Spleen (tissue), 11 donors: Measurements from ENCODE around the gene COL4A1. TPM values are rescaled to one million over a fixed set of nuclear protein-coding genes. Genes with fewer than 3 reads are reported as not detected.

Experiments
- DNase-seq: peaks from one replicate; pipeline ENCODE4 v3.0.0-alpha.2; 2020
- H3K27ac ChIP-seq, 8 donors: fragments of 200-600 bp; sonication (generic) in 7 of 8; 1 replicate in 4 of 8; 2 replicates in 4 of 8; pipeline versions ENCODE4 v1.5.0 to v1.8.0; 2016 to 2021; ENCODE audit warnings: inconsistent platforms in 4 of 8, mild to moderate bottlenecking in 4 of 8, moderate library complexity in 1 of 8
- H3K27me3 ChIP-seq, 7 donors: fragments of 200-600 bp; sonication (generic) in 6 of 7; replicated peaks in 1 of 7; 1 replicate in 4 of 7; 2 replicates in 3 of 7; pipeline versions ENCODE4 v1.5.0 to v1.8.0; 2016 to 2021; ENCODE audit warnings: inconsistent platforms in 3 of 7, mild to moderate bottlenecking in 1 of 7
- H3K36me3 ChIP-seq, 6 donors: fragments of 200-600 bp; sonication (generic) in 5 of 6; 1 replicate in 4 of 6; 2 replicates in 2 of 6; pipeline versions ENCODE4 v1.5.0 to v1.8.0; 2016 to 2021; ENCODE audit warnings: inconsistent platforms in 2 of 6
- H3K4me1 ChIP-seq, 6 donors: fragments of 200-600 bp; sonication (generic) in 5 of 6; 1 replicate in 3 of 6; 2 replicates in 3 of 6; pipeline versions ENCODE4 v1.5.0 to v1.8.0; 2016 to 2021; ENCODE audit warnings: inconsistent platforms in 3 of 6
- H3K4me3 ChIP-seq, 8 donors: fragments of 200-600 bp; sonication (generic) in 7 of 8; 1 replicate in 4 of 8; 2 replicates in 4 of 8; pipeline versions ENCODE4 v1.5.0 to v1.8.0; 2016 to 2021; ENCODE audit warnings: inconsistent platforms in 4 of 8, mild to moderate bottlenecking in 4 of 8, moderate library complexity in 2 of 8
- H3K9me3 ChIP-seq, 8 donors: fragments of 200-600 bp; sonication (generic) in 7 of 8; 1 replicate in 4 of 8; 2 replicates in 4 of 8; pipeline versions ENCODE4 v1.5.0 to v1.8.0; 2016 to 2021; ENCODE audit warnings: inconsistent platforms in 4 of 8
- POLR2A ChIP-seq, 3 donors: fragments of 450-650 bp; IDR thresholded peaks; one replicate each; pipeline ENCODE4 v1.5.1; 2017; ENCODE audit warnings: antibody characterized with exemption in 3 of 3, mild to moderate bottlenecking in 1 of 3
- POLR2AphosphoS5 ChIP-seq, 3 donors: sonication (generic); formaldehyde crosslinking; IDR thresholded peaks; one replicate each; pipeline ENCODE4 v1.5.1; 2017; ENCODE audit warnings: antibody characterized with exemption in 3 of 3
- WGBS, 5 donors: extraction: QIAGEN DNeasy Blood & Tissue Kit in 3 of 5; methylation state at CpG; one replicate each; pipeline versions ENCODE4 v1.1.5 to v1.1.7; 2013 to 2018; 5-methylcytosine and 5-hydroxymethylcytosine counted together
- intact Hi-C: fragments of 100-400 bp; cut with DNase I; formaldehyde crosslinking; loops from one replicate; pipeline ENCODE4 v1.15.0; 2023; ENCODE audit warnings: low total_unique reads
- polyA plus RNA-seq, 3 donors: library from polyadenylated mRNA; stranded (reverse); fragments of 200-250 nt; gene quantifications; one replicate each; pipeline ENCODE4 v1.2.1, GENCODE V29; 2013
- total RNA-seq, 7 donors: library from RNA; depleted of rRNA in 3 of 7; stranded (reverse); fragments of >200 nt in 3 of 7; fragmentation: NEBNext Ultra II Directional in 4 of 7; extraction: Animal tissue kit (Norgen Biotek cat#: 25700) in 4 of 7; gene quantifications; one replicate each; pipeline versions ENCODE4 v1.1.0 to v1.2.1, GENCODE V29; 2016 to 2021
- TF ChIP-seq, protein P1 (sequence below), 11 experiments: fragments of 200-600 bp in 7 of 11; fragments of 450-650 bp in 4 of 11; sonication (generic) in 4 of 11; IDR thresholded peaks in 8 of 11; conservative IDR thresholded peaks in 3 of 11; 1 replicate in 7 of 11; 2 replicates in 4 of 11; pipeline versions ENCODE4 v1.4.0 to v1.8.0; 2016 to 2021; ENCODE audit warnings: antibody characterized with exemption in 11 of 11, inconsistent platforms in 4 of 11, mild to moderate bottlenecking in 1 of 11
- donor health status: healthy with polysubstance abuse.
- donor health status: DM: no; HTN: no; CAD: no; lungs with moderate emphysema.
- donor health status: DM: no; HTN: no; CAD: no.
- donor health status: Bipolar disorder and iron deficiency.
- donor health status: healthy.
- donor health status: DM: no; HTN: no; CAD: no.
- donor health status: DM: yes; HTN: yes; CAD: no.

COL4A1 gene
- total and polyA plus RNA-seq, 10 donors = 37.9 to 959 (median 340) TPM

DNA sequence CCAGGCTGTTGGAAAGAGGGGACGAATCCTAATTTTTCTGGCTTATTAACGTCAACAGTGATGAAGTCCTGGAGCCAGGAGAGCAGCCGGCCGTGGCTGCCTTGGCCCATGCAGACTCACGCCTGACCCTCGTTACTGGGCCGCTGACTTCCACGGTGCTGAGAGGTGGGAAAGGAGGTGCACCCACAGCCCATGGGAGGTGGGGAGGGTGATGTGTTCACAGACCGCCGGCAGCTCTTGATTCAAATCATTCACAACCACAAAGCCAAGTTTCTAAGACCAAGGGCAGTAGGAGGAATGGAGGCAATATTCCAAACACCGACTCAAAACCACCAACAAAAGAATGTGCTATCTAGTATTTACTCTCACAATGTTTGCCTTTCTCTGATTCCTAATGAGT, 24.4 kb upstream of the COL4A1 start:
- peak overlapping the region in 4 of 8 donors; percentile 41 to 62 (median 58) for H3K27ac ChIP-seq
- peaks cover 0 to 16% (median 5%) of the 10 kb centered on the region in 6 donors for H3K4me1 ChIP-seq
- WGBS, 5 donors = 54 to 81% (median 78%) methylated on average over 11 of the region's 11 CpGs
- H3K27me3 ChIP-seq = peaks cover 0 to 3% (median 0%) of the 10 kb centered on the region in 7 donors
- intact Hi-C loops = no loop called here
- TF ChIP-seq POLR2AphosphoS5 (IDR thresholded peaks at IDR 0.05) = peak in 1 of 3 donors; percentile 20
- TF ChIP-seq, protein P1, sequence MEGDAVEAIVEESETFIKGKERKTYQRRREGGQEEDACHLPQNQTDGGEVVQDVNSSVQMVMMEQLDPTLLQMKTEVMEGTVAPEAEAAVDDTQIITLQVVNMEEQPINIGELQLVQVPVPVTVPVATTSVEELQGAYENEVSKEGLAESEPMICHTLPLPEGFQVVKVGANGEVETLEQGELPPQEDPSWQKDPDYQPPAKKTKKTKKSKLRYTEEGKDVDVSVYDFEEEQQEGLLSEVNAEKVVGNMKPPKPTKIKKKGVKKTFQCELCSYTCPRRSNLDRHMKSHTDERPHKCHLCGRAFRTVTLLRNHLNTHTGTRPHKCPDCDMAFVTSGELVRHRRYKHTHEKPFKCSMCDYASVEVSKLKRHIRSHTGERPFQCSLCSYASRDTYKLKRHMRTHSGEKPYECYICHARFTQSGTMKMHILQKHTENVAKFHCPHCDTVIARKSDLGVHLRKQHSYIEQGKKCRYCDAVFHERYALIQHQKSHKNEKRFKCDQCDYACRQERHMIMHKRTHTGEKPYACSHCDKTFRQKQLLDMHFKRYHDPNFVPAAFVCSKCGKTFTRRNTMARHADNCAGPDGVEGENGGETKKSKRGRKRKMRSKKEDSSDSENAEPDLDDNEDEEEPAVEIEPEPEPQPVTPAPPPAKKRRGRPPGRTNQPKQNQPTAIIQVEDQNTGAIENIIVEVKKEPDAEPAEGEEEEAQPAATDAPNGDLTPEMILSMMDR (IDR thresholded peaks at IDR 0.05 in 8 of 11, conservative IDR thresholded peaks at IDR 0.05 in 3 of 11) = no peak
- TF ChIP-seq POLR2A (IDR thresholded peaks at IDR 0.05) = no peak
- peaks cover 0 to 5% (median 0%) of the 10 kb centered on the region in 8 donors for H3K9me3 ChIP-seq
- no peak overlapping the region for H3K4me3 ChIP-seq
- H3K36me3 ChIP-seq = peaks cover 0 to 4% (median 0%) of the 10 kb centered on the region in 6 donors
- no peak for DNase-seq

DNA sequence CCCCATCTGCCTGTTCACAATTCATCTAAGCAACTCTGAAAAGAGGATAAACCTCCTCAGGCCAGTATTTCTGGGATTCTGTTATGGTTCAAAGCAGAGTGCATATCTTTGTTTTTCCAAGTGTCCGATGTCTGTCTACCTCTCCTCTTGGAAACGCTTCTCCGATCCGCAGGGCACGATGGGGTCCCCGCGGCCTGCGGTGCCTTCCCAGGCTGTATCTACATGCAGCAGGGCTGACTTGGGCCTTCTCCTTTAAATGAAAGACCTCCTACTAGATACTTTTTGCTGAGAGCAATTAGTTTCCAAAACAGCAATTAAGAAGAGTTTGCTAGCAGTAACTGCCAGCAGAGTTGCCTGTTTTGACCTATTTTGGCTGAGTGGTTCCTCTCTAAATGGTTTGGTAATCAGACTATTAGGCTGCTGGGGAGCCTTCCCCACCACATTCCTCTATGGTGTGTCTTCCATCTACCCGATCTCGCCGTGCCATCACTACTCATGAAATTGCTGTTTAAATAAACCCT, 23.6 kb upstream of the COL4A1 start:
- no peak overlapping the region for H3K4me3 ChIP-seq
- TF ChIP-seq, protein P1 (IDR thresholded peaks at IDR 0.05 in 8 of 11, conservative IDR thresholded peaks at IDR 0.05 in 3 of 11) = no peak
- TF ChIP-seq POLR2A (IDR thresholded peaks at IDR 0.05) (no peak), POLR2AphosphoS5 (IDR thresholded peaks at IDR 0.05) (peak in 1 of 3 donors; percentile 30)

GRCh38 chr13:110329798-110330461, 23.0 kb upstream of the COL4A1 start:
- no peak for TF ChIP-seq POLR2A (IDR thresholded peaks at IDR 0.05)
- TF ChIP-seq, protein P1 (IDR thresholded peaks at IDR 0.05 in 8 of 11, conservative IDR thresholded peaks at IDR 0.05 in 3 of 11) = no peak
- TF ChIP-seq POLR2AphosphoS5 (IDR thresholded peaks at IDR 0.05) = no peak
- Histone ChIP-seq H3K27ac (peak overlapping the region in 6 of 8 donors; percentile 13 to 62 (median 58)), H3K9me3 (peaks cover 0 to 1% (median 0%) of the 10 kb centered on the region in 8 donors), H3K4me1 (peaks cover 0 to 27% (median 14%) of the 10 kb centered on the region in 6 donors), H3K4me3 (no peak overlapping the region), H3K36me3 (peaks cover 0 to 4% (median 0%) of the 10 kb centered on the region in 6 donors), H3K27me3 (peaks cover 0 to 11% (median 0%) of the 10 kb centered on the region in 7 donors)
- DNase-seq = no peak
- 76 to 88% (median 80%) methylated on average over 21 of the region's 21 CpGs for WGBS, 5 donors
- intact Hi-C loops = no loop called here

More for the DNA sequence above, 23.6 kb upstream of the COL4A1 start:
- no peak for DNase-seq
- 82 to 93% (median 88%) methylated on average over 11 of the region's 11 CpGs for WGBS, 5 donors
- H3K36me3 ChIP-seq = peaks cover 0 to 4% (median 0%) of the 10 kb centered on the region in 6 donors
- H3K27me3 ChIP-seq = peaks cover 0 to 9% (median 0%) of the 10 kb centered on the region in 7 donors
- intact Hi-C loops = no loop called here
- H3K9me3 ChIP-seq = peaks cover 0 to 5% (median 0%) of the 10 kb centered on the region in 8 donors
- peaks cover 0 to 21% (median 8%) of the 10 kb centered on the region in 6 donors for H3K4me1 ChIP-seq
- H3K27ac ChIP-seq = peak overlapping the region in 6 of 8 donors; percentile 13 to 62 (median 58)

GRCh38 chr13:110329258-110329657, 22.3 kb upstream of the COL4A1 start:
- Histone ChIP-seq H3K36me3 (peaks cover 0 to 4% (median 0%) of the 10 kb centered on the region in 6 donors), H3K9me3 (no peaks in the 10 kb centered on the region), H3K4me3 (no peak overlapping the region), H3K4me1 (peaks cover 0 to 34% (median 18%) of the 10 kb centered on the region in 6 donors), H3K27me3 (peaks cover 0 to 17% (median 0%) of the 10 kb centered on the region in 7 donors), H3K27ac (peak overlapping the region in 3 of 8 donors; percentile 56 to 62 (median 61))
- no peak for DNase-seq
- 67 to 76% (median 73%) methylated on average over 6 of the region's 6 CpGs for WGBS, 5 donors
- intact Hi-C loops = no loop called here
- TF ChIP-seq POLR2AphosphoS5 (IDR thresholded peaks at IDR 0.05) (no peak), POLR2A (IDR thresholded peaks at IDR 0.05) (no peak)
- TF ChIP-seq, protein P1 (IDR thresholded peaks at IDR 0.05 in 8 of 11, conservative IDR thresholded peaks at IDR 0.05 in 3 of 11) = no peak
